Suprapubic skin (tissue), 4 donors: ENCODE data around the gene DOCK11. TPM values are rescaled to one million over a fixed set of nuclear protein-coding genes. Genes with fewer than 3 reads are reported as not detected.

Experiments used
- DNase-seq, 2 donors: peaks; one replicate each; pipeline ENCODE4 v3.0.0-alpha.2; 2019; ENCODE audit warnings: low spot score in 2 of 2
- H3K27ac ChIP-seq: fragments of 200-600 bp; sonication (generic); one replicate; pipeline ENCODE4 v1.5.1; 2019
- H3K27me3 ChIP-seq: fragments of 200-600 bp; sonication (generic); one replicate; pipeline ENCODE4 v1.5.1; 2019
- H3K36me3 ChIP-seq: fragments of 200-600 bp; sonication (generic); one replicate; pipeline ENCODE4 v1.5.1; 2019
- H3K4me1 ChIP-seq: fragments of 200-600 bp; sonication (generic); one replicate; pipeline ENCODE4 v1.5.1; 2019
- H3K4me3 ChIP-seq: fragments of 200-600 bp; sonication (generic); one replicate; pipeline ENCODE4 v1.5.1; 2019; ENCODE audit warnings: mild to moderate bottlenecking
- H3K9me3 ChIP-seq: fragments of 200-600 bp; sonication (generic); one replicate; pipeline ENCODE4 v1.5.1; 2019
- EP300 ChIP-seq: sonication (generic); formaldehyde crosslinking; IDR thresholded peaks from one replicate; pipeline ENCODE4 v1.6.1; 2017; ENCODE audit warnings: antibody characterized with exemption
- POLR2A ChIP-seq, 2 donors: fragments of 450-650 bp; IDR thresholded peaks; one replicate each; pipeline ENCODE4 v1.6.1; 2017; ENCODE audit warnings: antibody characterized with exemption in 2 of 2, mild to moderate bottlenecking in 2 of 2, moderate library complexity in 2 of 2
- POLR2AphosphoS5 ChIP-seq, 3 donors: sonication (generic); formaldehyde crosslinking; IDR thresholded peaks; one replicate each; pipeline ENCODE4 v1.6.1; 2017; ENCODE audit warnings: antibody characterized with exemption in 3 of 3
- WGBS: methylation state at CpG from one replicate; pipeline ENCODE4 v1.1.5; 2018; 5-methylcytosine and 5-hydroxymethylcytosine counted together
- total RNA-seq, 4 donors: library from RNA; depleted of rRNA; stranded (reverse); fragments of >200 nt; gene quantifications; one replicate each; pipeline ENCODE4 v1.1.0, GENCODE V29; 2016
- TF ChIP-seq, protein P1 (sequence below), 2 donors: fragments of 200-600 bp in 1 of 2; fragments of 450-650 bp in 1 of 2; sonication (generic) in 1 of 2; IDR thresholded peaks; one replicate each; pipeline ENCODE4 v1.5.1; 2016 to 2019; ENCODE audit warnings: antibody characterized with exemption in 2 of 2, mild to moderate bottlenecking in 1 of 2, moderate library complexity in 1 of 2

DOCK11 gene
- total RNA-seq, 4 donors from 2014 or later: 3.9 to 9.4 (median 5.7) TPM

- no peaks in the 10 kb centered on the region for H3K4me1 ChIP-seq
- peaks cover 2% of the 10 kb centered on the region for H3K36me3 ChIP-seq
- TF ChIP-seq POLR2AphosphoS5 (IDR thresholded peaks at IDR 0.05) (no peak), EP300 (no peak), POLR2A (IDR thresholded peaks at IDR 0.05) (no peak)
- TF ChIP-seq, protein P1, sequence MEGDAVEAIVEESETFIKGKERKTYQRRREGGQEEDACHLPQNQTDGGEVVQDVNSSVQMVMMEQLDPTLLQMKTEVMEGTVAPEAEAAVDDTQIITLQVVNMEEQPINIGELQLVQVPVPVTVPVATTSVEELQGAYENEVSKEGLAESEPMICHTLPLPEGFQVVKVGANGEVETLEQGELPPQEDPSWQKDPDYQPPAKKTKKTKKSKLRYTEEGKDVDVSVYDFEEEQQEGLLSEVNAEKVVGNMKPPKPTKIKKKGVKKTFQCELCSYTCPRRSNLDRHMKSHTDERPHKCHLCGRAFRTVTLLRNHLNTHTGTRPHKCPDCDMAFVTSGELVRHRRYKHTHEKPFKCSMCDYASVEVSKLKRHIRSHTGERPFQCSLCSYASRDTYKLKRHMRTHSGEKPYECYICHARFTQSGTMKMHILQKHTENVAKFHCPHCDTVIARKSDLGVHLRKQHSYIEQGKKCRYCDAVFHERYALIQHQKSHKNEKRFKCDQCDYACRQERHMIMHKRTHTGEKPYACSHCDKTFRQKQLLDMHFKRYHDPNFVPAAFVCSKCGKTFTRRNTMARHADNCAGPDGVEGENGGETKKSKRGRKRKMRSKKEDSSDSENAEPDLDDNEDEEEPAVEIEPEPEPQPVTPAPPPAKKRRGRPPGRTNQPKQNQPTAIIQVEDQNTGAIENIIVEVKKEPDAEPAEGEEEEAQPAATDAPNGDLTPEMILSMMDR (IDR thresholded peaks at IDR 0.05): no peak
- DNase-seq: no peak
- 57% methylated on average over 3 of the region's 3 CpGs for WGBS
- no peaks in the 10 kb centered on the region for H3K27me3 ChIP-seq
- no peak overlapping the region for H3K4me3 ChIP-seq
- no peak overlapping the region for H3K27ac ChIP-seq
- H3K9me3 ChIP-seq: no peaks in the 10 kb centered on the region
These were observed 93.1 kb downstream of the DOCK11 start for GRCh38 chrX:118588715-118589114.

GRCh38 chrX:118589227-118589626, 93.6 kb downstream of the DOCK11 start:
- H3K9me3 ChIP-seq: no peaks in the 10 kb centered on the region
- H3K4me3 ChIP-seq: no peak overlapping the region
- TF ChIP-seq POLR2A (IDR thresholded peaks at IDR 0.05) (no peak), POLR2AphosphoS5 (IDR thresholded peaks at IDR 0.05) (no peak), EP300 (no peak)
- TF ChIP-seq, protein P1 (IDR thresholded peaks at IDR 0.05): no peak
- DNase-seq: no peak
- WGBS: 52% methylated on average over 1 of the region's 1 CpG
- H3K27me3 ChIP-seq: no peaks in the 10 kb centered on the region
- peaks cover 2% of the 10 kb centered on the region for H3K36me3 ChIP-seq
- H3K27ac ChIP-seq: no peak overlapping the region
- no peaks in the 10 kb centered on the region for H3K4me1 ChIP-seq

GRCh38 chrX:118593407-118593806, 97.8 kb downstream of the DOCK11 start:
- Histone ChIP-seq H3K36me3 (peaks cover 2% of the 10 kb centered on the region), H3K9me3 (no peaks in the 10 kb centered on the region), H3K27ac (no peak overlapping the region), H3K27me3 (no peaks in the 10 kb centered on the region), H3K4me3 (no peak overlapping the region), H3K4me1 (no peaks in the 10 kb centered on the region)
- TF ChIP-seq POLR2AphosphoS5 (IDR thresholded peaks at IDR 0.05) (no peak), POLR2A (IDR thresholded peaks at IDR 0.05) (no peak), EP300 (no peak)
- TF ChIP-seq, protein P1 (IDR thresholded peaks at IDR 0.05): no peak
- WGBS: 58% methylated on average over 3 of the region's 3 CpGs
- no peak for DNase-seq

GRCh38 chrX:118594697-118595420, 99.2 kb downstream of the DOCK11 start:
- Histone ChIP-seq H3K27ac (no peak overlapping the region), H3K4me1 (no peaks in the 10 kb centered on the region)

DNA sequence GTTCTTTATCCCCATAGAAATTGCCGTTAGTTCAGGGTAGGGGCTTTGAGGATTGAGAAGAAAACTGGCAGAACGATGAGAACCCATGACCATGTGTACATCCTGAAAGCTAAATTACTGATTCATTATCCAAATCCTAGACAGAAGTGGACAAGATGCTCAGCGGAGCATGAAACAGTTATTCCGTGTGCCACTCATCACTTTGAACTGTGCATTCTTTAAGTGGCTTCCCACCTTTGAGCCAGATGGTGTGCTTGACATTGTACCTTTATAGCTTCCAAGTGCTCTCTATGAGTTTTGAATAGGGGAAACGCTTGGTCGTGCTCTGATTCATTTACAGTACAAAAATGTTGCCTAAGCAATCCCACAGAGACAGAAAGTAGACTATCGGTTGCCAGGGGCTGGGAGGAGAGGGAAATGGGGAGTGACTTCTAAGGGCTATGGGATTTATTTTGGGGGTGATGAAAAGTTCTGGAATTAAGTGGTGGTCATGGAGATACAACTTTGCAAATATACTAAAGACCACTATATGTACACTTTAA, 100.0 kb downstream of the DOCK11 start:
- Histone ChIP-seq H3K9me3 (no peaks in the 10 kb centered on the region), H3K27me3 (no peaks in the 10 kb centered on the region), H3K4me3 (no peak overlapping the region), H3K27ac (no peak overlapping the region), H3K4me1 (no peaks in the 10 kb centered on the region), H3K36me3 (peaks cover 2% of the 10 kb centered on the region)
- no peak for DNase-seq
- WGBS: 50% methylated on average over 7 of the region's 7 CpGs
- TF ChIP-seq POLR2A (IDR thresholded peaks at IDR 0.05): no peak
- TF ChIP-seq EP300: no peak
- no peak for TF ChIP-seq POLR2AphosphoS5 (IDR thresholded peaks at IDR 0.05)
- TF ChIP-seq, protein P1 (IDR thresholded peaks at IDR 0.05): no peak

More at GRCh38 chrX:118594697-118595420, 99.2 kb downstream of the DOCK11 start:
- no peak overlapping the region for H3K4me3 ChIP-seq
- peaks cover 2% of the 10 kb centered on the region for H3K36me3 ChIP-seq
- no peak for TF ChIP-seq EP300
- no peak for TF ChIP-seq POLR2A (IDR thresholded peaks at IDR 0.05)
- TF ChIP-seq, protein P1 (IDR thresholded peaks at IDR 0.05): no peak
- no peak for TF ChIP-seq POLR2AphosphoS5 (IDR thresholded peaks at IDR 0.05)
- no peaks in the 10 kb centered on the region for H3K9me3 ChIP-seq
- no peaks in the 10 kb centered on the region for H3K27me3 ChIP-seq
- no peak for DNase-seq
- 77% methylated on average over 4 of the region's 4 CpGs for WGBS
